Right kidney (tissue), 1 donor: ENCODE results near the gene ASTN1.
"Not testable (repeated sequence)": the region's sequence is repeated elsewhere in the genome, so short reads cannot be mapped to it uniquely, and the experiment has no call there.

Experiments used
- DNase-seq: peaks from one replicate; pipeline ENCODE4 v3.0.0-alpha.2; 2016

ASTN1 gene

GRCh38 chr1:177106614-177107365 is 57.7 kb downstream of the ASTN1 start:
- DNase-seq, result no peak

GRCh38 chr1:177106196-177106595 is 58.3 kb downstream of the ASTN1 start:
- no peak for DNase-seq

- DNase-seq, result no peak
Measured at GRCh38 chr1:177103005-177103852, 61.3 kb downstream of the ASTN1 start.

GRCh38 chr1:177092001-177092400 is 72.5 kb downstream of the ASTN1 start:
- DNase-seq, result no peak

GRCh38 chr1:177091040-177091439 is 73.5 kb downstream of the ASTN1 start:
- no peak for DNase-seq

GRCh38 chr1:177088966-177089365 is 75.5 kb downstream of the ASTN1 start:
- DNase-seq, result no peak

- no peak for DNase-seq
Measured at GRCh38 chr1:177082855-177083693, 81.4 kb downstream of the ASTN1 start.

GRCh38 chr1:177080564-177080963 is 83.9 kb downstream of the ASTN1 start:
- no peak for DNase-seq

GRCh38 chr1:177077734-177078499 is 86.6 kb downstream of the ASTN1 start:
- DNase-seq, result no peak

- DNase-seq, result no peak
Measured at GRCh38 chr1:177077006-177077405, 87.5 kb downstream of the ASTN1 start.

GRCh38 chr1:177074811-177075210 is 89.7 kb downstream of the ASTN1 start:
- not testable (repeated sequence) for DNase-seq

- DNase-seq, result no peak
Measured at GRCh38 chr1:177069490-177069889, 95.0 kb downstream of the ASTN1 start.

- DNase-seq, result no peak
Measured at GRCh38 chr1:177067752-177068410, 96.6 kb downstream of the ASTN1 start.

GRCh38 chr1:177065430-177065829 is 99.1 kb downstream of the ASTN1 start:
- DNase-seq, result no peak

- no peak for DNase-seq
Measured at GRCh38 chr1:177063648-177064047, 100.9 kb downstream of the ASTN1 start.

- DNase-seq, result no peak
Measured at GRCh38 chr1:177054542-177054941, 110.0 kb downstream of the ASTN1 start.

- DNase-seq, result no peak
Measured at GRCh38 chr1:177053648-177054047, 110.9 kb downstream of the ASTN1 start.

GRCh38 chr1:177048314-177049069 is 116.0 kb downstream of the ASTN1 start:
- DNase-seq, result no peak

- DNase-seq, result no peak
Measured at GRCh38 chr1:177045151-177045550, 119.4 kb downstream of the ASTN1 start.

- no peak for DNase-seq
Measured at GRCh38 chr1:177044390-177044789, 120.1 kb downstream of the ASTN1 start.

- no peak for DNase-seq
Measured at GRCh38 chr1:177043597-177043996, 120.9 kb downstream of the ASTN1 start.
